CD8-positive, alpha-beta memory T cell (primary cell): ENCODE measurements around the gene SUPT3H. TPM values are rescaled to one million over a fixed set of nuclear protein-coding genes. Genes with fewer than 3 reads are reported as not detected.

ENCODE experiments used
- CTCF ChIA-PET: fragments of 350-600 bp; sonication (Branson Sonifier 250); formaldehyde crosslinking; loops from one replicate; lab custom pipeline; 2021; ENCODE audit warnings: antibody characterized with exemption; lab: Charles Lee
- POLR2A ChIA-PET: fragments of 350-600 bp; sonication (Branson Sonifier 250); formaldehyde crosslinking; loops from one replicate; lab custom pipeline; 2021; ENCODE audit warnings: antibody characterized with exemption; lab: Charles Lee
- DNase-seq, 5 donors: peaks; one replicate each; pipeline versions ENCODE4 v3.0.0 to v3.0.0-alpha.2; 2020 to 2022; ENCODE audit warnings: mixed read lengths in 1 of 5
- H3K27ac ChIP-seq: one replicate; pipeline ENCODE4 v1.7.0; 2013; ENCODE audit warnings: low read depth, mild to moderate bottlenecking, low read length, moderate library complexity
- H3K27me3 ChIP-seq: 2 replicates; pipeline ENCODE4 v1.7.0; 2013; ENCODE audit warnings: low read length, mild to moderate bottlenecking; ENCODE audit not compliant: insufficient read depth, poor library complexity, severe bottlenecking
- H3K36me3 ChIP-seq: 2 replicates; pipeline ENCODE4 v1.7.0; 2013; ENCODE audit warnings: mild to moderate bottlenecking, low read length, moderate library complexity; ENCODE audit not compliant: insufficient read depth
- H3K4me1 ChIP-seq: 2 replicates; pipeline ENCODE4 v1.7.0; 2013; ENCODE audit warnings: mild to moderate bottlenecking, low read length, moderate library complexity; ENCODE audit not compliant: insufficient read depth
- H3K4me3 ChIP-seq: 2 replicates; pipeline ENCODE4 v1.7.0; 2013; ENCODE audit warnings: mild to moderate bottlenecking, low read length
- H3K9me3 ChIP-seq: 2 replicates; pipeline ENCODE4 v1.7.0; 2013; ENCODE audit warnings: mild to moderate bottlenecking, low read length
- H3K27ac Mint-ChIP-seq, 8 donors: one replicate each; pipeline ENCODE4 v1.8.0; 2020 to 2021; ENCODE audit warnings: mixed read lengths in 8 of 8, mild to moderate bottlenecking in 6 of 8, inconsistent platforms in 3 of 8, moderate library complexity in 3 of 8
- H3K27me3 Mint-ChIP-seq, 2 donors: one replicate each; pipeline ENCODE4 v1.8.0; 2020 to 2021; ENCODE audit warnings: mixed read lengths in 2 of 2, mild to moderate bottlenecking in 1 of 2, moderate library complexity in 1 of 2
- H3K36me3 Mint-ChIP-seq, 3 donors: one replicate each; pipeline ENCODE4 v1.8.0; 2020 to 2021; ENCODE audit warnings: mixed read lengths in 3 of 3, inconsistent platforms in 1 of 3, mild to moderate bottlenecking in 1 of 3
- H3K4me1 Mint-ChIP-seq, 3 donors: one replicate each; pipeline ENCODE4 v1.8.0; 2020 to 2021; ENCODE audit warnings: mixed read lengths in 3 of 3, inconsistent platforms in 1 of 3, mild to moderate bottlenecking in 1 of 3
- H3K4me3 Mint-ChIP-seq, 7 donors: one replicate each; pipeline ENCODE4 v1.8.0; 2020 to 2021; ENCODE audit warnings: mixed read lengths in 7 of 7, mild to moderate bottlenecking in 6 of 7, moderate library complexity in 4 of 7, inconsistent platforms in 2 of 7
- H3K9me3 Mint-ChIP-seq, 5 donors: one replicate each; pipeline ENCODE4 v1.8.0; 2020 to 2022; ENCODE audit warnings: mixed read lengths in 5 of 5, mild to moderate bottlenecking in 3 of 5, moderate library complexity in 2 of 5, inconsistent platforms in 1 of 5
- polyA plus RNA-seq: library from polyadenylated mRNA; unstranded; fragments of 300-500 nt; fragmentation: Illumina TruSeq; gene quantifications from one replicate; pipeline ENCODE4 v1.2.3, GENCODE V29; 2021
- total RNA-seq, 2 experiments: library from RNA; stranded (reverse); gene quantifications; one replicate each; pipeline ENCODE4 v1.2.3, GENCODE V29; 2021

Gene SUPT3H
- total and polyA plus RNA-seq, 3 experiments from 2014 or later, result 13.7 to 17.1 (median 14.6) TPM

- H3K36me3 ChIP-seq, result no peaks in the 10 kb centered on the region
- no peak overlapping the region for H3K4me3 ChIP-seq
- H3K4me1 ChIP-seq, result peaks cover 31% of the 10 kb centered on the region
- no peaks in the 10 kb centered on the region for H3K27me3 Mint-ChIP-seq
- no peak overlapping the region for H3K27ac ChIP-seq
- DNase-seq, result no peak
- peaks cover 4% of the 10 kb centered on the region for H3K9me3 ChIP-seq
- peaks cover 0 to 12% (median 5%) of the 10 kb centered on the region in 3 donors for H3K36me3 Mint-ChIP-seq
- no peaks in the 10 kb centered on the region for H3K27me3 ChIP-seq
- H3K27ac Mint-ChIP-seq, result no peak overlapping the region
- peaks cover 2 to 9% (median 5%) of the 10 kb centered on the region in 5 donors for H3K9me3 Mint-ChIP-seq
- H3K4me3 Mint-ChIP-seq, result no peak overlapping the region
- CTCF ChIA-PET, result no interaction called here
- peaks cover 14 to 52% (median 52%) of the 10 kb centered on the region in 3 donors for H3K4me1 Mint-ChIP-seq
- POLR2A ChIA-PET, result no interaction called here
Measured at GRCh38 chr6:44974511-44974910, 403.2 kb downstream of the SUPT3H start.

- DNase-seq, result no peak
- no peaks in the 10 kb centered on the region for H3K27me3 ChIP-seq
- H3K4me3 ChIP-seq, result no peak overlapping the region
- ChIA-PET POLR2A (no interaction called here), CTCF (no interaction called here)
- Mint-ChIP-seq H3K27ac (no peak overlapping the region), H3K9me3 (peaks cover 2 to 9% (median 5%) of the 10 kb centered on the region in 5 donors), H3K27me3 (no peaks in the 10 kb centered on the region), H3K4me1 (peaks cover 15 to 45% (median 38%) of the 10 kb centered on the region in 3 donors), H3K4me3 (no peak overlapping the region), H3K36me3 (peaks cover 0 to 7% (median 5%) of the 10 kb centered on the region in 3 donors)
- H3K27ac ChIP-seq, result no peak overlapping the region
- peaks cover 4% of the 10 kb centered on the region for H3K9me3 ChIP-seq
- no peaks in the 10 kb centered on the region for H3K36me3 ChIP-seq
- peaks cover 31% of the 10 kb centered on the region for H3K4me1 ChIP-seq
Measured at GRCh38 chr6:44972709-44973108, 405.0 kb downstream of the SUPT3H start.

GRCh38 chr6:44969446-44970185, 408.1 kb downstream of the SUPT3H start:
- Histone ChIP-seq H3K9me3 (peaks cover 4% of the 10 kb centered on the region), H3K36me3 (no peaks in the 10 kb centered on the region), H3K4me1 (peaks cover 14% of the 10 kb centered on the region), H3K4me3 (no peak overlapping the region), H3K27ac (no peak overlapping the region), H3K27me3 (no peaks in the 10 kb centered on the region)
- Mint-ChIP-seq H3K27ac (no peak overlapping the region), H3K4me3 (no peak overlapping the region), H3K36me3 (peaks cover 0 to 7% (median 5%) of the 10 kb centered on the region in 3 donors), H3K4me1 (peaks cover 14 to 25% (median 23%) of the 10 kb centered on the region in 3 donors), H3K27me3 (no peaks in the 10 kb centered on the region), H3K9me3 (peaks cover 2 to 9% (median 5%) of the 10 kb centered on the region in 5 donors)
- DNase-seq, result peak in 1 of 5 donors; percentile 13
- POLR2A ChIA-PET, result no interaction called here
- CTCF ChIA-PET, result no interaction called here

- no peaks in the 10 kb centered on the region for H3K36me3 Mint-ChIP-seq
Measured at GRCh38 chr6:44967481-44967880, 410.3 kb downstream of the SUPT3H start.

GRCh38 chr6:44966449-44967092, 411.2 kb downstream of the SUPT3H start:
- ChIA-PET POLR2A (no interaction called here), CTCF (no interaction called here)
- Mint-ChIP-seq H3K4me3 (no peak overlapping the region), H3K36me3 (no peaks in the 10 kb centered on the region), H3K4me1 (peaks cover 10 to 16% (median 13%) of the 10 kb centered on the region in 3 donors), H3K9me3 (peaks cover 0 to 2% (median 0%) of the 10 kb centered on the region in 5 donors), H3K27ac (no peak overlapping the region), H3K27me3 (no peaks in the 10 kb centered on the region)
- Histone ChIP-seq H3K9me3 (no peaks in the 10 kb centered on the region), H3K27ac (no peak overlapping the region), H3K4me1 (peaks cover 14% of the 10 kb centered on the region), H3K36me3 (no peaks in the 10 kb centered on the region), H3K27me3 (no peaks in the 10 kb centered on the region), H3K4me3 (no peak overlapping the region)
- no peak for DNase-seq

More at GRCh38 chr6:44967481-44967880, 410.3 kb downstream of the SUPT3H start:
- peaks cover 10 to 16% (median 13%) of the 10 kb centered on the region in 3 donors for H3K4me1 Mint-ChIP-seq
- H3K27ac ChIP-seq, result no peak overlapping the region
- no peaks in the 10 kb centered on the region for H3K27me3 ChIP-seq
- ChIA-PET CTCF (no interaction called here), POLR2A (no interaction called here)
- no peak overlapping the region for H3K4me3 ChIP-seq
- H3K27me3 Mint-ChIP-seq, result no peaks in the 10 kb centered on the region
- H3K9me3 Mint-ChIP-seq, result peaks cover 0 to 2% (median 0%) of the 10 kb centered on the region in 5 donors
- H3K4me1 ChIP-seq, result peaks cover 14% of the 10 kb centered on the region
- H3K4me3 Mint-ChIP-seq, result no peak overlapping the region
- DNase-seq, result no peak
- H3K36me3 ChIP-seq, result no peaks in the 10 kb centered on the region
- peaks cover under 1% of the 10 kb centered on the region for H3K9me3 ChIP-seq
- H3K27ac Mint-ChIP-seq, result no peak overlapping the region

- peaks cover 11 to 20% (median 13%) of the 10 kb centered on the region in 3 donors for H3K4me1 Mint-ChIP-seq
Measured at GRCh38 chr6:44965708-44966107, 412.0 kb downstream of the SUPT3H start.

GRCh38 chr6:44960898-44961297, 416.8 kb downstream of the SUPT3H start:
- Mint-ChIP-seq H3K4me1 (peaks cover 3 to 6% (median 3%) of the 10 kb centered on the region in 3 donors), H3K36me3 (peaks cover 0 to 4% (median 2%) of the 10 kb centered on the region in 3 donors), H3K9me3 (no peaks in the 10 kb centered on the region), H3K27ac (no peak overlapping the region), H3K27me3 (no peaks in the 10 kb centered on the region), H3K4me3 (no peak overlapping the region)
- CTCF ChIA-PET, result no interaction called here
- Histone ChIP-seq H3K27ac (no peak overlapping the region), H3K27me3 (no peaks in the 10 kb centered on the region), H3K4me3 (no peak overlapping the region), H3K4me1 (no peaks in the 10 kb centered on the region), H3K36me3 (no peaks in the 10 kb centered on the region), H3K9me3 (no peaks in the 10 kb centered on the region)
- POLR2A ChIA-PET, result no interaction called here
- DNase-seq, result no peak

More at GRCh38 chr6:44965708-44966107, 412.0 kb downstream of the SUPT3H start:
- Mint-ChIP-seq H3K9me3 (no peaks in the 10 kb centered on the region), H3K4me3 (no peak overlapping the region), H3K27me3 (no peaks in the 10 kb centered on the region), H3K36me3 (no peaks in the 10 kb centered on the region), H3K27ac (no peak overlapping the region)
- no peaks in the 10 kb centered on the region for H3K27me3 ChIP-seq
- no peaks in the 10 kb centered on the region for H3K36me3 ChIP-seq
- peaks cover 14% of the 10 kb centered on the region for H3K4me1 ChIP-seq
- DNase-seq, result no peak
- POLR2A ChIA-PET, result no interaction called here
- H3K9me3 ChIP-seq, result no peaks in the 10 kb centered on the region
- H3K4me3 ChIP-seq, result no peak overlapping the region
- H3K27ac ChIP-seq, result no peak overlapping the region
- CTCF ChIA-PET, result no interaction called here

GRCh38 chr6:44959651-44960050, 418.1 kb downstream of the SUPT3H start:
- ChIA-PET POLR2A (no interaction called here), CTCF (no interaction called here)
- DNase-seq, result no peak
- no peak overlapping the region for H3K27ac ChIP-seq
- Mint-ChIP-seq H3K9me3 (no peaks in the 10 kb centered on the region), H3K36me3 (peaks cover 0 to 4% (median 2%) of the 10 kb centered on the region in 3 donors), H3K4me1 (peaks cover 0 to 4% (median 2%) of the 10 kb centered on the region in 3 donors), H3K27me3 (no peaks in the 10 kb centered on the region), H3K27ac (no peak overlapping the region), H3K4me3 (no peak overlapping the region)
- H3K27me3 ChIP-seq, result no peaks in the 10 kb centered on the region
- no peaks in the 10 kb centered on the region for H3K36me3 ChIP-seq
- no peak overlapping the region for H3K4me3 ChIP-seq
- no peaks in the 10 kb centered on the region for H3K4me1 ChIP-seq
- H3K9me3 ChIP-seq, result no peaks in the 10 kb centered on the region
